HEK293 (cell line): ENCODE measurements around the gene RNF169.
A peak's percentile ranks its signal among the peaks of the same experiment; 100 is the strongest.

Experiments used
- CTCF ChIA-PET: fragments of 350-600 bp; formaldehyde crosslinking; extraction: SDS; loops from one replicate; lab custom pipeline; 2021; ENCODE audit warnings: antibody characterized with exemption; lab: Yijun Ruan, JAX
- POLR2A ChIA-PET: fragments of 300-600 bp; formaldehyde crosslinking; extraction: SDS; loops from one replicate; lab custom pipeline; 2020; ENCODE audit warnings: antibody characterized with exemption, inconsistent platforms; lab: Yijun Ruan, JAX
- H3K27ac ChIP-seq: fragments of 200-500 bp; sonication (Bioruptor generic); 2 replicates; pipeline ENCODE4 v1.5.1; 2014; ENCODE audit warnings: low read depth, low read length, control low read depth, inconsistent platforms; ENCODE audit errors: extremely low read depth
- H3K36me3 ChIP-seq, 2 experiments: fragments of 200-500 bp in 1 of 2; sonication (Bioruptor generic) in 1 of 2; 1 replicate in 1 of 2; 2 replicates in 1 of 2; pipeline ENCODE4 v1.5.1; 2014 to 2017; ENCODE audit warnings: inconsistent platforms in 2 of 2, low read length in 2 of 2; ENCODE audit not compliant: control insufficient read depth in 2 of 2, insufficient read depth in 1 of 2
- H3K4me1 ChIP-seq: fragments of 200-500 bp; sonication (Bioruptor generic); 2 replicates; pipeline ENCODE4 v1.5.1; 2014; ENCODE audit warnings: mild to moderate bottlenecking, low read length, inconsistent platforms; ENCODE audit not compliant: control insufficient read depth, insufficient read depth
- H3K4me3 ChIP-seq: 2 replicates; pipeline ENCODE4 v1.5.1; 2011; ENCODE audit warnings: low read depth, mild to moderate bottlenecking, control low read depth, low read length, moderate library complexity
- H3K9me3 ChIP-seq: fragments of 200-500 bp; sonication (Bioruptor generic); 2 replicates; pipeline ENCODE4 v1.5.1; 2014; ENCODE audit warnings: low read depth, low read length, inconsistent platforms; ENCODE audit not compliant: control insufficient read depth, insufficient read depth
- BCL11A ChIP-seq: fragments of 450-650 bp; formaldehyde crosslinking; IDR thresholded peaks from 2 replicates; pipeline ENCODE4 v1.5.1; 2016; ENCODE audit warnings: low read depth, missing biosample characterization, missing genetic modification characterization
- INSM2 ChIP-seq: fragments of 450-650 bp; formaldehyde crosslinking; IDR thresholded peaks from 2 replicates; pipeline ENCODE4 v1.5.1; 2016; ENCODE audit warnings: missing biosample characterization, missing genetic modification characterization
- KLF10 ChIP-seq: fragments of 450-650 bp; IDR thresholded peaks from 2 replicates; pipeline ENCODE4 v1.5.1; 2018; ENCODE audit warnings: missing biosample characterization, mild to moderate bottlenecking, missing genetic modification characterization
- SCRT2 ChIP-seq: fragments of 450-650 bp; formaldehyde crosslinking; IDR thresholded peaks from 2 replicates; pipeline ENCODE4 v1.5.1; 2016; ENCODE audit warnings: missing biosample characterization, missing genetic modification characterization
- YY2 ChIP-seq: fragments of 450-650 bp; formaldehyde crosslinking; IDR thresholded peaks from 2 replicates; pipeline ENCODE4 v1.5.1; 2016; ENCODE audit warnings: missing biosample characterization, missing genetic modification characterization
- ZBTB21 ChIP-seq: fragments of 450-650 bp; formaldehyde crosslinking; IDR thresholded peaks from 2 replicates; pipeline ENCODE4 v1.5.1; 2017; ENCODE audit warnings: missing biosample characterization, missing genetic modification characterization
- ZBTB8A ChIP-seq: fragments of 450-650 bp; formaldehyde crosslinking; IDR thresholded peaks from 2 replicates; pipeline ENCODE4 v1.5.1; 2016; ENCODE audit warnings: missing biosample characterization, missing genetic modification characterization
- ZFP3 ChIP-seq: fragments of 450-650 bp; formaldehyde crosslinking; IDR thresholded peaks from 2 replicates; pipeline ENCODE4 v1.5.1; 2016; ENCODE audit warnings: low read depth, missing biosample characterization, missing genetic modification characterization
- ZFP69B ChIP-seq: fragments of 450-650 bp; formaldehyde crosslinking; IDR thresholded peaks from 2 replicates; pipeline ENCODE4 v1.5.1; 2016; ENCODE audit warnings: missing biosample characterization, missing genetic modification characterization
- ZNF155 ChIP-seq: fragments of 450-650 bp; formaldehyde crosslinking; IDR thresholded peaks from 2 replicates; pipeline ENCODE4 v1.5.1; 2016; ENCODE audit warnings: missing biosample characterization, missing genetic modification characterization
- ZNF184 ChIP-seq: fragments of 450-650 bp; IDR thresholded peaks from 2 replicates; pipeline ENCODE4 v1.5.1; 2018; ENCODE audit warnings: missing biosample characterization, mild to moderate bottlenecking, missing genetic modification characterization
- ZNF23 ChIP-seq: fragments of 450-650 bp; formaldehyde crosslinking; IDR thresholded peaks from 2 replicates; pipeline ENCODE4 v1.5.1; 2016; ENCODE audit warnings: missing biosample characterization, missing genetic modification characterization, borderline replicate concordance
- ZNF350 ChIP-seq: fragments of 450-650 bp; formaldehyde crosslinking; IDR thresholded peaks from 2 replicates; pipeline ENCODE4 v1.5.0; 2017; ENCODE audit warnings: missing biosample characterization, mild to moderate bottlenecking, missing genetic modification characterization
- ZNF391 ChIP-seq: fragments of 450-650 bp; formaldehyde crosslinking; IDR thresholded peaks from 2 replicates; pipeline ENCODE4 v1.5.1; 2016; ENCODE audit warnings: low read depth, missing biosample characterization, missing genetic modification characterization, borderline replicate concordance
- ZNF398 ChIP-seq: fragments of 450-650 bp; formaldehyde crosslinking; IDR thresholded peaks from 2 replicates; pipeline ENCODE4 v1.5.1; 2017; ENCODE audit warnings: missing biosample characterization, missing genetic modification characterization
- ZNF423 ChIP-seq: fragments of 450-650 bp; formaldehyde crosslinking; IDR thresholded peaks from 2 replicates; pipeline ENCODE4 v1.5.1; 2016; ENCODE audit warnings: missing biosample characterization, missing genetic modification characterization
- ZNF433 ChIP-seq: fragments of 450-650 bp; formaldehyde crosslinking; IDR thresholded peaks from 2 replicates; pipeline ENCODE4 v1.5.1; 2016; ENCODE audit warnings: missing biosample characterization, missing genetic modification characterization, low read depth
- ZNF488 ChIP-seq: fragments of 450-650 bp; formaldehyde crosslinking; IDR thresholded peaks from 2 replicates; pipeline ENCODE4 v1.5.1; 2016; ENCODE audit warnings: missing biosample characterization, missing genetic modification characterization
- ZNF558 ChIP-seq: fragments of 450-650 bp; formaldehyde crosslinking; IDR thresholded peaks from 2 replicates; pipeline ENCODE4 v1.5.1; 2016; ENCODE audit warnings: missing biosample characterization, missing genetic modification characterization
- ZNF660 ChIP-seq: fragments of 450-650 bp; IDR thresholded peaks from 2 replicates; pipeline ENCODE4 v1.5.1; 2018; ENCODE audit warnings: missing biosample characterization, mild to moderate bottlenecking, missing genetic modification characterization
- ZNF701 ChIP-seq: fragments of 450-650 bp; formaldehyde crosslinking; IDR thresholded peaks from 2 replicates; pipeline ENCODE4 v1.5.1; 2016; ENCODE audit warnings: missing biosample characterization, missing genetic modification characterization

The RNF169 gene

GRCh38 chr11:74847895-74848294, 99.2 kb downstream of the RNF169 start (continued):
- no peak for TF ChIP-seq ZNF488 (tag by site-specific recombination)
- peak; percentile 89 for TF ChIP-seq SCRT2 (tag by site-specific recombination)

GRCh38 chr11:74849525-74850391, 101.1 kb downstream of the RNF169 start:
- H3K4me3 ChIP-seq, result no peak overlapping the region
- ChIA-PET CTCF (no interaction called here), POLR2A (no interaction called here)
- peaks cover 0 to 60% of the 10 kb centered on the region in 2 experiments; a peak in 1 of 3 replicates for H3K36me3 ChIP-seq
- no peaks in the 10 kb centered on the region for H3K4me1 ChIP-seq
- no peak overlapping the region for H3K27ac ChIP-seq
- TF ChIP-seq KLF10, result no peak
- no peak for TF ChIP-seq ZNF558 (tag by site-specific recombination)
- TF ChIP-seq ZNF423, result no peak
- no peak for TF ChIP-seq BCL11A (tag by site-specific recombination)
- no peak for TF ChIP-seq ZNF433 (tag by site-specific recombination)
- TF ChIP-seq ZNF660 (tag by site-specific recombination), result no peak
- TF ChIP-seq YY2, result no peak
- no peak for TF ChIP-seq ZNF391
- no peak for TF ChIP-seq ZNF398 (tag by site-specific recombination)
- no peak for TF ChIP-seq ZFP3 (tag by site-specific recombination)
- TF ChIP-seq ZBTB8A, result no peak
- TF ChIP-seq ZNF184 (tag by site-specific recombination), result no peak
- TF ChIP-seq ZFP69B (tag by site-specific recombination), result no peak
- TF ChIP-seq INSM2 (tag by site-specific recombination), result no peak
- H3K9me3 ChIP-seq, result no peaks in the 10 kb centered on the region

- Histone ChIP-seq H3K4me1 (no peaks in the 10 kb centered on the region), H3K27ac (no peak overlapping the region), H3K4me3 (no peak overlapping the region), H3K36me3 (peaks cover 0 to 58% of the 10 kb centered on the region in 2 experiments; a peak in 1 of 3 replicates), H3K9me3 (no peaks in the 10 kb centered on the region)
- POLR2A ChIA-PET, result no interaction called here
- no peak for TF ChIP-seq ZNF701
- TF ChIP-seq ZNF23 (tag by site-specific recombination), result no peak
- TF ChIP-seq ZNF350, result no peak
- no peak for TF ChIP-seq ZNF155 (tag by site-specific recombination)
- TF ChIP-seq ZNF391, result no peak
- TF ChIP-seq ZBTB21, result no peak
- CTCF ChIA-PET, result interaction anchor here (0.6 kb wide), 1 partner anchor 32 kb away, joined by 3 read pairs; no protein-coding TSS in a partner anchor
Measured at GRCh38 chr11:74853223-74853622, 104.6 kb downstream of the RNF169 start.
